IgD-negative memory B cell (primary cell): ENCODE data around the gene CHST15. TPM values are rescaled to one million over a fixed set of nuclear protein-coding genes. Genes with fewer than 3 reads are reported as not detected.
"Not testable (repeated sequence)": the region's sequence is repeated elsewhere in the genome, so short reads cannot be mapped to it uniquely, and the experiment has no call there.

Experiments used
- H3K27ac Mint-ChIP-seq, 3 donors: one replicate each; pipeline ENCODE4 v1.8.0; 2020 to 2022; ENCODE audit warnings: mild to moderate bottlenecking in 3 of 3, mixed read lengths in 3 of 3, moderate library complexity in 1 of 3
- H3K27me3 Mint-ChIP-seq: one replicate; pipeline ENCODE4 v1.8.0; 2021; ENCODE audit warnings: mixed read lengths
- H3K36me3 Mint-ChIP-seq: one replicate; pipeline ENCODE4 v1.8.0; 2020; ENCODE audit warnings: mild to moderate bottlenecking, mixed read lengths
- H3K4me1 Mint-ChIP-seq, 3 donors: one replicate each; pipeline ENCODE4 v1.8.0; 2020 to 2022; ENCODE audit warnings: mixed read lengths in 3 of 3, mild to moderate bottlenecking in 1 of 3
- H3K4me3 Mint-ChIP-seq, 4 donors: one replicate each; pipeline ENCODE4 v1.8.0; 2020 to 2022; ENCODE audit warnings: mild to moderate bottlenecking in 4 of 4, mixed read lengths in 4 of 4, moderate library complexity in 3 of 4
- H3K9me3 Mint-ChIP-seq, 3 donors: one replicate each; pipeline ENCODE4 v1.8.0; 2020 to 2021; ENCODE audit warnings: mixed read lengths in 3 of 3, mild to moderate bottlenecking in 1 of 3
- polyA plus RNA-seq: library from polyadenylated mRNA; unstranded; fragments of 300-500 nt; fragmentation: Illumina TruSeq; gene quantifications from one replicate; pipeline ENCODE4 v1.2.3, GENCODE V29; 2021

Gene CHST15
- polyA plus RNA-seq, 1 donor from 2014 or later, result 15.4 TPM

DNA sequence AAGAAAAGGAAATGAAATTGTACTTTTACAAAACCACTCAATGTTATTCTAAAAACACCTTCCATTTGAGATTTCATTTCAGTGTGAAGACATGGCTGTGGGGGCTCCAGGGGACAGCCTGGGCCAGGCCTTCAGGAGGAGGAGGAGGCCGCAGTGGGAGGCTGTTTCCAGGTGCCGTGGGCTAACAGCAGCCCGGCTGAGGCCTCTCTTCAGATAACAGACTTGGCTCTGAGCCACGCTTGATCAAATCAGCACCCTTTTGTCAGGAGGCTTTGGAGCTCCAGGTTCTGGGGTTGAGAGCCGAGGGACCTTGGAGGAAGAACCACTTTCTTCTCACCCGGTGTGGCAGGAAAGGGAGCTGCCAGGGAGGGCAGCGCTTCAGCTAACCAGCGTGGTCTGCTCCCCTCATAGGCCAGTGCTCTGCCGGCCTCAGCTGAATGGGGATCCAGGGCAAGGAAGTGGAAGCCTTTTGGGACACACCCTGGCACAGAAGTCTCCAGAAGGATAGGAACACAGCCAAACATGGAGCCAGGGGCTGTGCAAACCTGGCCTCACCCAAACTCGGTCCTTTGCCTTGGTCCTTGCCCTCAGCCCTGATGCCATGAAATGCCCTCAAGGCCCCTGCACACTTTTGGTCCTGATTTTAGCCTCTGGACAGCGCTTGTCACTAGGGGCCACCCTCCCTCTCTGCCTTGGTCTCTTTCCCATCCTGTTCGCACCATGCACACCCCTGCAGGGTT, 23.5 kb upstream of the CHST15 start:
- H3K27me3 Mint-ChIP-seq, result no peaks in the 10 kb centered on the region
- H3K4me3 Mint-ChIP-seq, result peak overlapping the region in 1 of 4 donors; percentile 59
- no peaks in the 10 kb centered on the region for H3K9me3 Mint-ChIP-seq
- no peaks in the 10 kb centered on the region for H3K36me3 Mint-ChIP-seq
- peaks cover 6 to 28% (median 18%) of the 10 kb centered on the region in 3 donors for H3K4me1 Mint-ChIP-seq
- H3K27ac Mint-ChIP-seq, result peak overlapping the region in 2 of 3 donors; percentile 25 to 58

DNA sequence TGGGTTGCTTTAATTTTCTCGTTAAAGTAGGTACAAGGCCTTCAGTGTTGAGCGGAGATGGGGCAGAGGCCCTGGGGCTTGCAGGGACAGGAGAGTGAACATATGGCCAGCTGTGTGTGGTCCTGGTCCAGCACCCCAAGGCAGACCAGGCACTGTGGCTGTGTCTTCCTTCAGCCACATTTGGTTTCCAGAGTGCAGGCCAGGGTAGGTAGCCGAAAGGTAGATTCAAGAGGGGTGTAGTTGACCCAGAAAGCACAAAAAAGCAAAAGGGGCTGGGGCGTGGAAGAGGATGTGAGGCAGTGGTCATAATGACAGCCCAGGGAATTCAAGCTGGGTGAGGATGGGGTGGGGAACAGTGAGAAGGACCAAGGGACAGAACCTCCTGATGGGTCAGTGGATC, 21.3 kb upstream of the CHST15 start:
- Mint-ChIP-seq H3K36me3 (no peaks in the 10 kb centered on the region), H3K9me3 (no peaks in the 10 kb centered on the region), H3K4me1 (peaks cover 14 to 36% (median 22%) of the 10 kb centered on the region in 3 donors), H3K4me3 (no peak overlapping the region), H3K27ac (peak overlapping the region in 1 of 3 donors; percentile 62), H3K27me3 (peaks cover 1% of the 10 kb centered on the region)

DNA sequence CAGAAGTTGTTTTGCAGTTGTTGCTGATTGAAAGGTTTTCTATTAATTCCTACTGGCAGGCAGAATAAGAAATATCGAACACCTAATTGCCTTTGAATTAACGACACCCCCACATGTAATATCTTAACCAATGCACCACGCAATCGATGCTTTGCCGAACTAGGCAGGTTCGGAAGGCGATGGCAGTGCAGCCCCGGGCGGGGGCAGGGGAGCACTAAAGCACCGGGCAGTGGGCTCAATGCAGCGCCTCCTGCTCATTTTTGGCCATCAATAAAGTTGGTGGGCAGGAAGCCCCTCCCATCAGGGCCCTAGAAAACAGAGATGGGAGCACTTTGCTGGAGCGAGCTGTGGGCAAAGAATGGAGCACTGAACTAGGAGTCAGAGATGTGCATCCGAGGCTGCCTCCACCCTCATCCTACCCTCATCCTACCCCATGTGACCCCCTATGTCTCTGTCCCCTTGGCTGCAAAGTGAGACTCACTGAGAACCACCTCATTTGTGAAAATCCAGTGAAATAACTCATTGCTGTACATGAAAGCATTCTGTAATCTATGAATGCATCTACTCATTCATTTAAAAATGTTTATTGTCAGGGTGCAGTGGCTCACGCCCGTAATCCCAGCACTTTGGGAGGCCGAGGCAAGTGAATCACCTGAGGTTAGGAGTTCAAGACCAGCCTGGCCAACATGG, 19.6 kb upstream of the CHST15 start:
- peaks cover 1% of the 10 kb centered on the region for H3K27me3 Mint-ChIP-seq
- peaks cover 15 to 41% (median 30%) of the 10 kb centered on the region in 3 donors for H3K4me1 Mint-ChIP-seq
- no peaks in the 10 kb centered on the region for H3K9me3 Mint-ChIP-seq
- no peak overlapping the region for H3K27ac Mint-ChIP-seq
- H3K4me3 Mint-ChIP-seq, result no peak overlapping the region
- no peaks in the 10 kb centered on the region for H3K36me3 Mint-ChIP-seq

DNA sequence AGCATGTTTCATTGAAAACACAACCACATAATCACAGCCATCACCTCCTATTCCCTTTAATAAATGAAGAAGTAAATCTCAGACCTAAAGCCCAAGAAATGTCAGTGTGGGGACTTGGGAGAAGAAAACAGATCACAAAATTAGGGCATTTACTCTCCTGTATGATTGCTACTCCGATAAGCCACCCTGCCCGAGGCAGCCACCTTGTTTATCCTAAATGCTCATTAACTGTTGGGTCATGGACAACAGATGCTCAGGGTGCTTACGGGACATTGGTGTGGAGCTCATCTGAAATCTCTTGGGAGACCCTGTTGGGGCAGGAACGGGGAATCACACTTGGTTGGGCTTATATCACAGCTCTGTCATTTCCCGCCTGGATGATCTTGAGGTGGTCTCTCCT, 17.5 kb upstream of the CHST15 start:
- Mint-ChIP-seq H3K4me1 (peaks cover 33 to 46% (median 42%) of the 10 kb centered on the region in 3 donors), H3K36me3 (no peaks in the 10 kb centered on the region), H3K9me3 (no peaks in the 10 kb centered on the region), H3K27me3 (peaks cover 1% of the 10 kb centered on the region), H3K4me3 (no peak overlapping the region), H3K27ac (no peak overlapping the region)

DNA sequence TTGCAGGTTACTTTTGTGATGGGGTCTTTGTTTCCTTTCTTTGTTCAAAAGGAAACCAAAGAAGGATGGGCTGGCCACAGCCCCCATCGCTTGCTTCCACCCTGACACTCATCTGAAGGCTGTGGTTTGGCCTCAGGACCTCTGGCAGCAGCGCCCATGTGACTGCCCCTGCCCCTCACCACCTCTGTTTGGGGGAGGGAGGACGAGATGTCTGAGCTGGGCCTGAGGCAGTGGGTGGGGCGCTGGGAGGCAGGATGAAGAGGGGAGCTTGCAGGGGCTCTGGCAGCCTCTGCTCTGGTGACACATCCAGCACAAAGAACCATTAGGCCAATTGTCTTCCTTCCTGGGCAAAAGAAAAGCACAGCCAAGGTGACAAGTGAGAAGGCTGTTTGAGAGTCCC, 15.9 kb upstream of the CHST15 start:
- H3K4me3 Mint-ChIP-seq, result no peak overlapping the region
- peaks cover 1% of the 10 kb centered on the region for H3K27me3 Mint-ChIP-seq
- no peaks in the 10 kb centered on the region for H3K9me3 Mint-ChIP-seq
- no peak overlapping the region for H3K27ac Mint-ChIP-seq
- H3K4me1 Mint-ChIP-seq, result peaks cover 43 to 51% (median 44%) of the 10 kb centered on the region in 3 donors
- no peaks in the 10 kb centered on the region for H3K36me3 Mint-ChIP-seq

GRCh38 chr10:124107072-124107471, 13.7 kb upstream of the CHST15 start:
- H3K27me3 Mint-ChIP-seq, result peaks cover 1% of the 10 kb centered on the region
- peak overlapping the region; percentile 67 to 90 (median 80) for H3K27ac Mint-ChIP-seq
- H3K4me3 Mint-ChIP-seq, result peak overlapping the region; percentile 54 to 93 (median 76)
- H3K36me3 Mint-ChIP-seq, result no peaks in the 10 kb centered on the region
- H3K9me3 Mint-ChIP-seq, result no peaks in the 10 kb centered on the region
- H3K4me1 Mint-ChIP-seq, result peaks cover 39 to 52% (median 50%) of the 10 kb centered on the region in 3 donors

GRCh38 chr10:124106241-124106879, 13.0 kb upstream of the CHST15 start:
- peak overlapping the region; percentile 67 to 90 (median 80) for H3K27ac Mint-ChIP-seq
- peaks cover 1% of the 10 kb centered on the region for H3K27me3 Mint-ChIP-seq
- peak overlapping the region; percentile 54 to 93 (median 76) for H3K4me3 Mint-ChIP-seq
- no peaks in the 10 kb centered on the region for H3K9me3 Mint-ChIP-seq
- H3K36me3 Mint-ChIP-seq, result no peaks in the 10 kb centered on the region
- peaks cover 37 to 52% (median 50%) of the 10 kb centered on the region in 3 donors for H3K4me1 Mint-ChIP-seq

DNA sequence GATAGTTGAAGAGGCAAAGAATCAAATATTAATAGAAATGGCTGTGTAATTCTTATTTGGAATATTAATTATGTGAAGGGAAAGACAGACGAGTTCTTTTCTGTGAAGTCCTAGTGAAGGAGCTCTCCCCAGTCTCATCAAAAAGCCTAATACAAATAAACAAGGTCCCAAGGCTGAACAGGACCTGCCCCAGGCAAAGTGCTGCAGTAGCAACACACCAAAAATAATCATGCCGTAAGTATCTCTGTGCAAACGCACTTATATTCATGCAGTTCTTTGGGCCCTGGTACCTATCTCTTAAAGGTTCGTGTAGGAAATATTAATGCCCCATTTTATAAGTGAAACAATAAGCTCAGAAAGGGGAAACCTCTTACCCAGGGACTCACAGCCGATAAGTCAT, 12.2 kb upstream of the CHST15 start:
- Mint-ChIP-seq H3K27ac (peak overlapping the region; percentile 67 to 90 (median 80)), H3K27me3 (no peaks in the 10 kb centered on the region), H3K36me3 (peaks cover 2% of the 10 kb centered on the region), H3K9me3 (peaks cover 0 to 3% (median 0%) of the 10 kb centered on the region in 3 donors), H3K4me3 (peak overlapping the region; percentile 54 to 93 (median 76)), H3K4me1 (peaks cover 33 to 51% (median 50%) of the 10 kb centered on the region in 3 donors)

DNA sequence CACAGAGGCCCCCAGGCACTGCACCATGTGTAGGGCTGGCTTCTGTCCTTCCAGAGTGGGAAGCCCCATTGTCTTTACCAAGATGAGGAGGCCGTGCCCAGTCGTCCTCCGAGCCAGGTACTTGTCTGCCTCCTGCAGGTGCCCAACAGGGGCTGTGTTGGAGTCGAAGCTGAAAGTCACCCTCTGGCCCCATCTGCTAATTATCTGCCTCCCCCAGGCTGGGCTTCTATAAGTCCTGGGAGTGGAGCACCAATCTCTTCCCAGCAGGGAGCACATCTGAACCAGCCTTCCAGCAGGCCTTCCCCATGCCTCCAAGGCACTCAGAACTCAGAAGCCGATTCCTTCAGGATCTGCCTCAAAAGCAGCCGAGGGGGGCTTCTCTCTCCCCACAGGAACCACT, 11.6 kb upstream of the CHST15 start:
- Mint-ChIP-seq H3K36me3 (peaks cover 3% of the 10 kb centered on the region), H3K4me3 (peak overlapping the region in 3 of 4 donors; percentile 70 to 93 (median 81)), H3K27ac (peak overlapping the region in 2 of 3 donors; percentile 67 to 80), H3K9me3 (peaks cover 0 to 8% (median 0%) of the 10 kb centered on the region in 3 donors), H3K4me1 (peaks cover 36 to 52% (median 50%) of the 10 kb centered on the region in 3 donors), H3K27me3 (no peaks in the 10 kb centered on the region)

- H3K9me3 Mint-ChIP-seq, result peaks cover 0 to 9% (median 0%) of the 10 kb centered on the region in 3 donors
- peak overlapping the region in 2 of 4 donors; percentile 18 to 85 for H3K4me3 Mint-ChIP-seq
- peak overlapping the region in 1 of 3 donors; percentile 26 for H3K27ac Mint-ChIP-seq
Measured at GRCh38 chr10:124104011-124104627, 10.7 kb upstream of the CHST15 start.

DNA sequence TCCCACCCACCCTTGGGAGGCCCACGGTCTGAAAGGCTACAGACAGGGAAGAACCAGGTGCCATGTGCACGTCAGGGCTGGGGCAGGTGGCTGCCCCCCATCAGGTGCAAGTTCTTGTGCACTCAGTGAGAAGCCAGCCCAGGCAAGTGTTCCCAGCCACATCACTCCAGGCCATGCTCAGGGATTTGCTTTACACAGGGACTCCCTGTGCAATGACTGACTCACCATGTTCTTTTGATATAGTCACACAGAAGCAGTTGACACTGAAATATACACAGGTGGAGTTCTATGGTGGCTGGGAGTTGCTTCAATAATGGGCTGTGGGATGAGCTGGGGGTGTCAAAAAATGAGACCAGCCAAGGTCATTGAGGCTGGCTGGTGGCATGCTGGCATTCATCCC, 8.0 kb upstream of the CHST15 start:
- peaks cover 0 to 10% (median 0%) of the 10 kb centered on the region in 3 donors for H3K9me3 Mint-ChIP-seq
- H3K36me3 Mint-ChIP-seq, result peaks cover 3% of the 10 kb centered on the region
- H3K4me3 Mint-ChIP-seq, result peak overlapping the region in 2 of 4 donors; percentile 37 to 39
- no peaks in the 10 kb centered on the region for H3K27me3 Mint-ChIP-seq
- H3K27ac Mint-ChIP-seq, result peak overlapping the region in 2 of 3 donors; percentile 33 to 81
- peaks cover 32 to 44% (median 35%) of the 10 kb centered on the region in 3 donors for H3K4me1 Mint-ChIP-seq

More at GRCh38 chr10:124104011-124104627, 10.7 kb upstream of the CHST15 start:
- Mint-ChIP-seq H3K36me3 (peaks cover 3% of the 10 kb centered on the region), H3K4me1 (peaks cover 42 to 59% (median 59%) of the 10 kb centered on the region in 3 donors), H3K27me3 (no peaks in the 10 kb centered on the region)

DNA sequence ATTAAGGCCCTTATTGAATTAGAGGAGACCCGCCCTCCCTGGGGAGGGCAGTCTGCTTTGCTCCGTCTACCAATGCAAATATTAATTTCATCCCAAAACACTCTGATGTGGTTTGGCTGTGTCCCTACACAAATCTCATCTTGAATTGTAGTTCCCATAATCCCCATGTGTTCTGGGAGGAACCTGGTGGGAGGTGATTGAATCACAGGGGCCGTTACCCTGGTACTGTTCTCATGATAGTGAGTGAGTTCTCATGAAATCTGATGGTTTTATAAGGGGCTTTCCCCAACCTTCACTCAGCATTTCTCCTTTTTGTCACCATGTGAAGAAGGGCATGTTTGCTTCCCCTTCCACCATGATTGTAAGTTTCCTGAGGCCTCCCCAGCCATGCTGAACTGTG, 7.3 kb upstream of the CHST15 start:
- peak overlapping the region in 2 of 4 donors; percentile 39 to 52 for H3K4me3 Mint-ChIP-seq
- not testable (repeated sequence) for H3K36me3 Mint-ChIP-seq, H3K27me3 Mint-ChIP-seq
- H3K4me1 Mint-ChIP-seq, result peaks cover 29 to 37% (median 30%) of the 10 kb centered on the region in 3 donors
- peaks cover 0 to 13% (median 0%) of the 10 kb centered on the region in 3 donors for H3K9me3 Mint-ChIP-seq
- H3K27ac Mint-ChIP-seq, result peak overlapping the region; percentile 33 to 81 (median 71)

GRCh38 chr10:124100124-124100523, 6.7 kb upstream of the CHST15 start:
- Mint-ChIP-seq H3K4me1 (peaks cover 27 to 32% (median 28%) of the 10 kb centered on the region in 3 donors), H3K27ac (peak overlapping the region in 1 of 3 donors; percentile 12), H3K27me3 (no peaks in the 10 kb centered on the region), H3K4me3 (peak overlapping the region in 1 of 4 donors; percentile 60), H3K36me3 (peaks cover 3% of the 10 kb centered on the region), H3K9me3 (peaks cover 0 to 13% (median 0%) of the 10 kb centered on the region in 3 donors)

DNA sequence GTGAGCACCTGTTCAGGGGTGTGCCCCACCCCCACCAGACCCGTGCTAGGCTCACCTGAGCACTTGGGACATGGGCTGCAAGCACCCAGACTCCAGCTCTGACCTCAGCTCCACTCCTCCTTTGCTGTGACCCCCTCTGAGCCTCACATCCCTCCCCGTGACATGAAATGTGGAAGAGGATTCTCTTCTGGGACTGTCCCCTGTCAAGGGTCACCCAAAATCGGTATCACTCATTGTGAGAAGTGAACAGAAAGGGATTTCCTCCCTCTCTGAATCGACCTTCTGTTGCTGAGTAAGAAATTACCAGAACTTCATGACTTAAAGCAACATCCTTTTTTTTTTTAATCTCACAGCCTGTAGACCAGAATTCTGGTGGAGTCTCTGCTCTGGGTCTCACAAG, 6.2 kb upstream of the CHST15 start:
- Mint-ChIP-seq H3K4me1 (peaks cover 30 to 32% (median 32%) of the 10 kb centered on the region in 3 donors), H3K4me3 (peak overlapping the region in 2 of 4 donors; percentile 60 to 84), H3K9me3 (peaks cover 0 to 13% (median 0%) of the 10 kb centered on the region in 3 donors), H3K36me3 (peaks cover 3% of the 10 kb centered on the region), H3K27me3 (no peaks in the 10 kb centered on the region), H3K27ac (peak overlapping the region in 2 of 3 donors; percentile 12 to 31)
